HG03103 (cell line): ENCODE results near the gene TIGD2.

Experiments used
- ATAC-seq: cut with Tn5 transposase; IDR thresholded peaks from one replicate; pipeline ENCODE4 v1.9.1; 2021; ENCODE audit warnings: low read depth; ENCODE audit not compliant: unreplicated experiment

TIGD2 gene

GRCh38 chr4:89110986-89111832, at the start of gene TIGD2:
Gene TIGD2, plus strand, starts transcription at chr4:89111533. Its CDS starts 1,442 bp downstream, at chr4:89112975.
- peak; percentile 88 for ATAC-seq

GRCh38 chr4:89064848-89065247, 46.5 kb upstream of the TIGD2 start:
- no peak for ATAC-seq

GRCh38 chr4:89067417-89067816, 43.9 kb upstream of the TIGD2 start:
- ATAC-seq: no peak

GRCh38 chr4:89069481-89069880, 41.9 kb upstream of the TIGD2 start:
- ATAC-seq: no peak

GRCh38 chr4:89070041-89070440, 41.3 kb upstream of the TIGD2 start:
- ATAC-seq: no peak

GRCh38 chr4:89071311-89071710, 40.0 kb upstream of the TIGD2 start:
- ATAC-seq: no peak

- ATAC-seq: no peak
Observed at GRCh38 chr4:89072921-89073320, 38.4 kb upstream of the TIGD2 start.

GRCh38 chr4:89077761-89078160, 33.6 kb upstream of the TIGD2 start:
- no peak for ATAC-seq

GRCh38 chr4:89078300-89078699, 33.0 kb upstream of the TIGD2 start:
- no peak for ATAC-seq

GRCh38 chr4:89099034-89099433, 12.3 kb upstream of the TIGD2 start:
- ATAC-seq: no peak

GRCh38 chr4:89099471-89099870, 11.9 kb upstream of the TIGD2 start:
- no peak for ATAC-seq

- ATAC-seq: peak; percentile 16
Observed at GRCh38 chr4:89100853-89101252, 10.5 kb upstream of the TIGD2 start.

GRCh38 chr4:89101256-89102161, 9.8 kb upstream of the TIGD2 start:
- ATAC-seq: peak; percentile 87

- ATAC-seq: no peak
Observed at GRCh38 chr4:89105726-89106125, 5.6 kb upstream of the TIGD2 start.

- no peak for ATAC-seq
Observed at GRCh38 chr4:89108091-89108490, 3.2 kb upstream of the TIGD2 start.

- ATAC-seq: no peak
Observed at GRCh38 chr4:89109841-89110540, 1.3 kb upstream of the TIGD2 start.

GRCh38 chr4:89110541-89110985, 770 bp upstream of the TIGD2 start:
- ATAC-seq: no peak

GRCh38 chr4:89111833-89112563, 665 bp downstream of the TIGD2 start:
- no peak for ATAC-seq

- no peak for ATAC-seq
Observed at GRCh38 chr4:89113415-89113814, 2.1 kb downstream of the TIGD2 start.

GRCh38 chr4:89114100-89114499, 2.8 kb downstream of the TIGD2 start:
- ATAC-seq: peak; percentile 24
